Gastrocnemius medialis (tissue), 4 donors: ENCODE data around the gene PRAMEF1. TPM values are rescaled to one million over a fixed set of nuclear protein-coding genes. Genes with fewer than 3 reads are reported as not detected.

ENCODE experiments used
- ATAC-seq, 2 donors: fragments of 150-250 bp; one replicate each; pipeline ENCODE4 v1.9.1; 2016
- DNase-seq, 2 donors: peaks; one replicate each; pipeline ENCODE4 v3.0.0-alpha.2; 2019
- H3K27ac ChIP-seq, 4 donors: fragments of 200-600 bp; sonication (generic); 1 replicate in 1 of 4; 2 replicates in 3 of 4; pipeline ENCODE4 v1.5.1; 2016 to 2018; ENCODE audit warnings: mild to moderate bottlenecking in 2 of 4, moderate library complexity in 1 of 4
- H3K27me3 ChIP-seq, 3 donors: fragments of 200-600 bp; sonication (generic) in 2 of 3; 1 replicate in 1 of 3; 2 replicates in 2 of 3; pipeline versions ENCODE4 v1.5.1 to v1.6.0; 2016 to 2019; ENCODE audit warnings: mild to moderate bottlenecking in 1 of 3, moderate library complexity in 1 of 3
- H3K36me3 ChIP-seq, 2 donors: fragments of 200-600 bp; sonication (generic) in 1 of 2; one replicate each; pipeline ENCODE4 v1.5.1; 2017 to 2018
- H3K4me1 ChIP-seq, 2 donors: fragments of 200-600 bp; sonication (generic) in 1 of 2; one replicate each; pipeline ENCODE4 v1.5.1; 2016 to 2017; ENCODE audit warnings: mild to moderate bottlenecking in 2 of 2
- H3K4me3 ChIP-seq, 4 donors: fragments of 200-600 bp; sonication (generic) in 3 of 4; 1 replicate in 1 of 4; 2 replicates in 3 of 4; pipeline ENCODE4 v1.5.1; 2016 to 2019; ENCODE audit warnings: mild to moderate bottlenecking in 2 of 4
- H3K9me3 ChIP-seq, 3 donors: fragments of 200-600 bp; sonication (generic) in 2 of 3; 1 replicate in 1 of 3; 2 replicates in 2 of 3; pipeline ENCODE4 v1.5.1; 2016 to 2019
- CTCF ChIP-seq, 5 experiments: fragments of 450-650 bp in 3 of 5; fragments of 200-600 bp in 2 of 5; sonication (generic) in 2 of 5; IDR thresholded peaks in 4 of 5; conservative IDR thresholded peaks in 1 of 5; 1 replicate in 4 of 5; 2 replicates in 1 of 5; pipeline ENCODE4 v1.5.1; 2016 to 2019; ENCODE audit warnings: antibody characterized with exemption in 5 of 5, mild to moderate bottlenecking in 3 of 5, moderate library complexity in 3 of 5
- POLR2A ChIP-seq, 2 donors: fragments of 450-650 bp; IDR thresholded peaks; one replicate each; pipeline ENCODE4 v1.6.1; 2017; ENCODE audit warnings: antibody characterized with exemption in 2 of 2, mild to moderate bottlenecking in 2 of 2, moderate library complexity in 2 of 2
- in situ Hi-C, 4 donors: fragments of 200-750 bp; cut with MboI; loops; one replicate each; pipeline versions ENCODE4 v1.15.0 to v1.8.0; 2017; ENCODE audit warnings: low sequenced_read_pairs in 4 of 4
- intact Hi-C: fragments of 100-400 bp; cut with DNase I; formaldehyde crosslinking; loops from one replicate; pipeline ENCODE4 v1.15.1; 2023; ENCODE audit warnings: low total_unique reads
- total RNA-seq, 4 donors: library from RNA; depleted of rRNA; stranded (reverse); fragments of >200 nt; gene quantifications; one replicate each; pipeline versions ENCODE4 v1.1.0 to v1.2.3, GENCODE V29; 2016

The PRAMEF1 gene
- total RNA-seq, 4 donors from 2014 or later, result not detected

- DNase-seq, result no peak
- Histone ChIP-seq H3K36me3 (no peaks in the 10 kb centered on the region), H3K9me3 (no peaks in the 10 kb centered on the region), H3K27me3 (no peaks in the 10 kb centered on the region), H3K4me3 (no peak overlapping the region), H3K27ac (no peak overlapping the region), H3K4me1 (no peaks in the 10 kb centered on the region)
- in situ Hi-C loops, result no loop called here
- no peak for TF ChIP-seq CTCF (IDR thresholded peaks at IDR 0.05 in 4 of 5, conservative IDR thresholded peaks at IDR 0.05 in 1 of 5)
- TF ChIP-seq POLR2A (IDR thresholded peaks at IDR 0.05), result no peak
- intact Hi-C loops, result no loop called here
- ATAC-seq, result no peak
Observed at GRCh38 chr1:12772520-12772919, 18.7 kb upstream of the PRAMEF1 start.

DNA sequence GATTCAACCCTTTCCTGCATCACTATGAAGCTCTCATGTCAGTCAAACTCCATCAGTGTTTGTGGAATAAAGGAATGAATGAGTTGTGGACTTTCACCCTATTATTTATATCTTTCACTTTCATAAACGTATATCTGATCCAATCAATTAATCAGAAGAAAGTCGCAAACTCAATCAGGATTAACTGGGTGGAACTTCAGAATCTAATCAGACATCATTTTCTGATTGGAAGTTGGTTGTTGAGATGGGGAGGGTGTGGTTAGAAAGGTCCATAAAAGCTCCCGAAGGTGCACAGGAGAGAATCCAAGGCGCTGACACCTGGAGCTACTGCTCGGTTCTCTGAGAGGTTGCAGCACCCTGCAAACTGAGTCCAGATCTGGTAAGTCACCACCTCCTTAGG is 17.8 kb upstream of the PRAMEF1 start, which contains the start of gene PRAMEF12:
Gene PRAMEF12, plus strand, starts transcription at position 301 of the 400 bp plus-strand sequence. CDS start 1,130 bp downstream, outside the sequence.
- Histone ChIP-seq H3K4me3 (no peak within 1 kb of the TSS), H3K36me3 (no peaks in the 10 kb centered on the region), H3K4me1 (no peaks in the 10 kb centered on the region), H3K9me3 (no peaks in the 10 kb centered on the region), H3K27ac (no peak within 1 kb of the TSS), H3K27me3 (no peaks in the 10 kb centered on the region)
- TF ChIP-seq POLR2A (IDR thresholded peaks at IDR 0.05), result no peak
- no peak for TF ChIP-seq CTCF (IDR thresholded peaks at IDR 0.05 in 4 of 5, conservative IDR thresholded peaks at IDR 0.05 in 1 of 5)
- no peak for ATAC-seq
- intact Hi-C loops, result no loop called here
- in situ Hi-C loops, result no loop called here
- DNase-seq, result no peak

DNA sequence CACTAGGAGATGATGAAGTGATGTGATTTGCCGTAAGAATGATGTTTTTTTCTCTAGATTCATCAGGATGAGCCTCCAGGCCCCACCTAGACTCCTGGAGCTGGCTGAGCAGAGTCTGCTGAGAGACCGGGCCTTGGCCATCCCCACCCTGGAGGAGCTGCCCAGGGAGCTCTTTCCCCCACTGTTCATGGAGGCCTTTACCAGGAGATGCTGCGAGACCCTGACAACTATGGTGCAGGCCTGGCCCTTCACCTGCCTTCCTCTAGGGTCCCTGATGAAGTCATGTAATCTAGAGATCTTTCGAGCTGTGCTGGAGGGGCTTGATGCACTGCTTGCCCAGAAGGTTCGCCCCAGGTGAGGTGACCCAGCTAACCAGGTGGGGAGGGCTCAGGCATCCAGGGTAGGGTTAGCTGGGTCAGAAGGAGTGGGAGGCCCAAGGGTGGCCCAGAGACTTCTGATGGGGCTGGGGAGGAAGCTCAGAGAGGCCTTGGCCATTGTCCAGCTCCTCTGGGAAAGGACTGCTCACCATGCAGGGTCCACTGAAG is 16.3 kb upstream of the PRAMEF1 start:
- TF ChIP-seq POLR2A (IDR thresholded peaks at IDR 0.05), result no peak
- TF ChIP-seq CTCF (IDR thresholded peaks at IDR 0.05 in 4 of 5, conservative IDR thresholded peaks at IDR 0.05 in 1 of 5), result no peak
- no peak for DNase-seq
- intact Hi-C loops, result no loop called here
- no peaks in the 10 kb centered on the region for H3K36me3 ChIP-seq
- no peaks in the 10 kb centered on the region for H3K9me3 ChIP-seq
- H3K4me1 ChIP-seq, result no peaks in the 10 kb centered on the region
- H3K27me3 ChIP-seq, result no peaks in the 10 kb centered on the region
- in situ Hi-C loops, result no loop called here
- no peak overlapping the region for H3K4me3 ChIP-seq
- H3K27ac ChIP-seq, result no peak overlapping the region
- no peak for ATAC-seq

DNA sequence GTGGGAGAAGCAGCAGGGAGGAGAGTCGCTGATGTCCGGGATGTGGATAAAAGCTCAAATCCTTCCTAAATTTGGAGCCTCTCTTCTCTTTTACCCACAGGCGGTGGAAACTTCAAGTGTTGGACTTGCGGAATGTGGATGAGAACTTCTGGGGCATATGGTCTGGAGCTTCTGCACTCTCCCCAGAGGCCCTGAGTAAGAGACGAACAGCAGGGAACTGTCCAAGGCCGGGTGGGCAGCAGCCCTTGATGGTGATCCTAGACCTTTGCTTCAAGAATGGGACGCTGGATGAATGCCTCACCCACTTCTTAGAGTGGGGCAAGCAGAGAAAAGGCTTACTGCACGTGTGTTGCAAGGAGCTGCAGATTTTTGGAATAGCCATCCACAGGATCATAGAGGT is 15.8 kb upstream of the PRAMEF1 start:
- no peaks in the 10 kb centered on the region for H3K27me3 ChIP-seq
- H3K4me1 ChIP-seq, result no peaks in the 10 kb centered on the region
- no peak for TF ChIP-seq POLR2A (IDR thresholded peaks at IDR 0.05)
- no peak for TF ChIP-seq CTCF (IDR thresholded peaks at IDR 0.05 in 4 of 5, conservative IDR thresholded peaks at IDR 0.05 in 1 of 5)
- ATAC-seq (no peak), DNase-seq (no peak)
- H3K9me3 ChIP-seq, result no peaks in the 10 kb centered on the region
- no peaks in the 10 kb centered on the region for H3K36me3 ChIP-seq
- no peak overlapping the region for H3K4me3 ChIP-seq
- in situ Hi-C loops (no loop called here), intact Hi-C loops (no loop called here)
- no peak overlapping the region for H3K27ac ChIP-seq
